Upper lobe of left lung (tissue), 6 donors: ENCODE results near the gene PCBP3. TPM values are rescaled to one million over a fixed set of nuclear protein-coding genes. Genes with fewer than 3 reads are reported as not detected.

Experiments used
- ATAC-seq, 2 donors: fragments of 200-7000 bp; cut with Tn5 transposase; one replicate each; pipeline ENCODE4 v1.9.1; 2022; ENCODE audit warnings: mild to moderate bottlenecking in 2 of 2, moderate library complexity in 2 of 2; ENCODE audit not compliant: low FRiP score in 2 of 2
- DNase-seq, 2 donors: peaks; one replicate each; pipeline ENCODE4 v3.0.0-alpha.2; 2019 to 2020
- H3K27ac ChIP-seq, 4 donors: fragments of 200-600 bp; sonication (generic); one replicate each; pipeline ENCODE4 v1.5.1; 2016 to 2019
- H3K27me3 ChIP-seq, 4 donors: fragments of 200-600 bp; sonication (generic); one replicate each; pipeline ENCODE4 v1.5.1; 2017 to 2019
- H3K36me3 ChIP-seq, 4 donors: fragments of 200-600 bp; sonication (generic); one replicate each; pipeline ENCODE4 v1.5.1; 2016 to 2019
- H3K4me1 ChIP-seq, 4 donors: fragments of 200-600 bp; sonication (generic); one replicate each; pipeline ENCODE4 v1.5.1; 2018 to 2019
- H3K4me3 ChIP-seq, 4 donors: fragments of 200-600 bp; sonication (generic); one replicate each; pipeline ENCODE4 v1.5.1; 2017 to 2019; ENCODE audit warnings: mild to moderate bottlenecking in 2 of 4, moderate library complexity in 1 of 4
- H3K9me3 ChIP-seq, 4 donors: fragments of 200-600 bp; sonication (generic); one replicate each; pipeline ENCODE4 v1.5.1; 2018 to 2019
- EP300 ChIP-seq, 4 donors: sonication (generic); formaldehyde crosslinking; IDR thresholded peaks; one replicate each; pipeline ENCODE4 v1.5.1; 2017; ENCODE audit warnings: antibody characterized with exemption in 4 of 4, control low read depth in 2 of 4
- POLR2A ChIP-seq, 4 donors: fragments of 450-650 bp; IDR thresholded peaks; one replicate each; pipeline ENCODE4 v1.5.1; 2016 to 2017; ENCODE audit warnings: antibody characterized with exemption in 4 of 4, mild to moderate bottlenecking in 2 of 4
- POLR2AphosphoS5 ChIP-seq, 2 donors: sonication (generic); formaldehyde crosslinking; IDR thresholded peaks; one replicate each; pipeline ENCODE4 v1.5.1; 2017; ENCODE audit warnings: antibody characterized with exemption in 2 of 2
- WGBS, 2 donors: methylation state at CpG; one replicate each; pipeline ENCODE4 v1.1.5; 2017 to 2018; 5-methylcytosine and 5-hydroxymethylcytosine counted together
- total RNA-seq, 6 donors: library from RNA; depleted of rRNA in 4 of 6; stranded (reverse); fragments of >200 nt in 4 of 6; gene quantifications; one replicate each; pipeline versions ENCODE4 v1.1.0 to v1.2.1, GENCODE V29; 2016 to 2021
- TF ChIP-seq, protein P1 (sequence below), 6 experiments: fragments of 450-650 bp in 4 of 6; fragments of 200-600 bp in 2 of 6; sonication (generic) in 2 of 6; IDR thresholded peaks; one replicate each; pipeline ENCODE4 v1.5.1; 2016 to 2019; ENCODE audit warnings: antibody characterized with exemption in 6 of 6
- donor health status: DM: no; HTN: no; CAD: no; lungs with moderate emphysema.
- donor health status: DM: no; HTN: yes; CAD: no; lungs with severe emphysema.

Gene PCBP3
- total RNA-seq, 6 donors from 2014 or later = 0.78 to 10.5 (median 3.3) TPM

- DNase-seq (no peak), ATAC-seq (peak in 1 of 2 donors; percentile 54)
- peak overlapping the region in 3 of 4 donors; percentile 39 to 56 (median 50) for H3K27ac ChIP-seq
- 60 to 63% methylated on average over 12 of the region's 12 CpGs for WGBS, 2 donors
- no peak for TF ChIP-seq POLR2AphosphoS5 (IDR thresholded peaks at IDR 0.05)
- TF ChIP-seq, protein P1, sequence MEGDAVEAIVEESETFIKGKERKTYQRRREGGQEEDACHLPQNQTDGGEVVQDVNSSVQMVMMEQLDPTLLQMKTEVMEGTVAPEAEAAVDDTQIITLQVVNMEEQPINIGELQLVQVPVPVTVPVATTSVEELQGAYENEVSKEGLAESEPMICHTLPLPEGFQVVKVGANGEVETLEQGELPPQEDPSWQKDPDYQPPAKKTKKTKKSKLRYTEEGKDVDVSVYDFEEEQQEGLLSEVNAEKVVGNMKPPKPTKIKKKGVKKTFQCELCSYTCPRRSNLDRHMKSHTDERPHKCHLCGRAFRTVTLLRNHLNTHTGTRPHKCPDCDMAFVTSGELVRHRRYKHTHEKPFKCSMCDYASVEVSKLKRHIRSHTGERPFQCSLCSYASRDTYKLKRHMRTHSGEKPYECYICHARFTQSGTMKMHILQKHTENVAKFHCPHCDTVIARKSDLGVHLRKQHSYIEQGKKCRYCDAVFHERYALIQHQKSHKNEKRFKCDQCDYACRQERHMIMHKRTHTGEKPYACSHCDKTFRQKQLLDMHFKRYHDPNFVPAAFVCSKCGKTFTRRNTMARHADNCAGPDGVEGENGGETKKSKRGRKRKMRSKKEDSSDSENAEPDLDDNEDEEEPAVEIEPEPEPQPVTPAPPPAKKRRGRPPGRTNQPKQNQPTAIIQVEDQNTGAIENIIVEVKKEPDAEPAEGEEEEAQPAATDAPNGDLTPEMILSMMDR (IDR thresholded peaks at IDR 0.05) = no peak
- TF ChIP-seq POLR2A (IDR thresholded peaks at IDR 0.05) = no peak
- TF ChIP-seq EP300 (IDR thresholded peaks at IDR 0.05) = no peak
- H3K9me3 ChIP-seq = no peaks in the 10 kb centered on the region
- H3K27me3 ChIP-seq = no peaks in the 10 kb centered on the region
- H3K4me3 ChIP-seq = no peak overlapping the region
- H3K36me3 ChIP-seq = no peaks in the 10 kb centered on the region
- H3K4me1 ChIP-seq = peaks cover 0 to 8% (median 3%) of the 10 kb centered on the region in 4 donors
Observed at GRCh38 chr21:45954261-45954660, 310.7 kb downstream of the PCBP3 start.

GRCh38 chr21:45954921-45955320, 311.4 kb downstream of the PCBP3 start:
- TF ChIP-seq EP300 (IDR thresholded peaks at IDR 0.05) (no peak), POLR2A (IDR thresholded peaks at IDR 0.05) (no peak), POLR2AphosphoS5 (IDR thresholded peaks at IDR 0.05) (no peak)
- TF ChIP-seq, protein P1 (IDR thresholded peaks at IDR 0.05) = no peak
- DNase-seq = no peak

GRCh38 chr21:45957551-45957950, 314.0 kb downstream of the PCBP3 start:
- ATAC-seq (no peak), DNase-seq (no peak)
- Histone ChIP-seq H3K36me3 (no peaks in the 10 kb centered on the region), H3K27me3 (no peaks in the 10 kb centered on the region), H3K9me3 (peaks cover 0 to 5% (median 0%) of the 10 kb centered on the region in 4 donors), H3K27ac (peak overlapping the region; percentile 2 to 36 (median 16)), H3K4me1 (no peaks in the 10 kb centered on the region), H3K4me3 (no peak overlapping the region)
- 70 to 82% methylated on average over 4 of the region's 4 CpGs for WGBS, 2 donors
- TF ChIP-seq POLR2AphosphoS5 (IDR thresholded peaks at IDR 0.05) = no peak
- TF ChIP-seq, protein P1 (IDR thresholded peaks at IDR 0.05) = no peak
- TF ChIP-seq POLR2A (IDR thresholded peaks at IDR 0.05) = no peak
- no peak for TF ChIP-seq EP300 (IDR thresholded peaks at IDR 0.05)

More at GRCh38 chr21:45954921-45955320, 311.4 kb downstream of the PCBP3 start:
- no peaks in the 10 kb centered on the region for H3K36me3 ChIP-seq
- H3K4me3 ChIP-seq = no peak overlapping the region
- 94% methylated on average over 6 of the region's 6 CpGs for WGBS, 2 donors
- peaks cover 0 to 8% (median 3%) of the 10 kb centered on the region in 4 donors for H3K4me1 ChIP-seq
- H3K27ac ChIP-seq = no peak overlapping the region
- H3K9me3 ChIP-seq = no peaks in the 10 kb centered on the region
- no peaks in the 10 kb centered on the region for H3K27me3 ChIP-seq
- ATAC-seq = no peak

- no peaks in the 10 kb centered on the region for H3K36me3 ChIP-seq
- TF ChIP-seq POLR2A (IDR thresholded peaks at IDR 0.05) (no peak), POLR2AphosphoS5 (IDR thresholded peaks at IDR 0.05) (peak in 1 of 2 donors; percentile 17)
- DNase-seq = no peak
- no peaks in the 10 kb centered on the region for H3K27me3 ChIP-seq
- no peaks in the 10 kb centered on the region for H3K4me1 ChIP-seq
- WGBS, 2 donors = 34 to 42% methylated on average over 7 of the region's 7 CpGs
- ATAC-seq = peak; percentile 69 to 83
- H3K27ac ChIP-seq = peak overlapping the region; percentile 19 to 36 (median 30)
- H3K9me3 ChIP-seq = peaks cover 0 to 5% (median 0%) of the 10 kb centered on the region in 4 donors
- no peak overlapping the region for H3K4me3 ChIP-seq
Observed at GRCh38 chr21:45957981-45958600, 314.6 kb downstream of the PCBP3 start.

DNA sequence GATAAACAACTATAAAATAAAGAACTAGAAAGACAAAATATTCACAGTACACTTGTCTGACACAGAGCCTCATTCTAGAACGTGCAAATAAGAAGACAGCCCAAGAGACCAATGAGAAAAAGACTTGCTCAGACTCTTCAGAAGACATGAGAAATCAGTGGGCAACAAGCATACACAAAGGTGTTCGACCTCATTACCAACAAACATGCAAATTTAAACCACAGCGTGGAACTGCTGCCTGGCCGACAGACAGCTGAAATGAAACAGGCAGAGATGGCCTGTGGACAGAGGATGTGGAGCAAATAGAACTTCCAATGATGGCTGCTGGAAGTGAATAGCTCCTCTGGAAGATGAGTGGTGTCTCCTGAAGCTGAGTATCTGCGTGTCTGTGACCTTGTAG, 315.7 kb downstream of the PCBP3 start:
- DNase-seq = no peak

More for the DNA sequence above, 315.7 kb downstream of the PCBP3 start:
- no peak for TF ChIP-seq POLR2AphosphoS5 (IDR thresholded peaks at IDR 0.05)
- no peak for TF ChIP-seq EP300 (IDR thresholded peaks at IDR 0.05)
- TF ChIP-seq, protein P1 (IDR thresholded peaks at IDR 0.05) = no peak
- no peak for TF ChIP-seq POLR2A (IDR thresholded peaks at IDR 0.05)
- peak overlapping the region; percentile 3 to 36 (median 17) for H3K27ac ChIP-seq
- H3K4me3 ChIP-seq = no peak overlapping the region
- no peaks in the 10 kb centered on the region for H3K36me3 ChIP-seq
- no peaks in the 10 kb centered on the region for H3K4me1 ChIP-seq
- H3K27me3 ChIP-seq = no peaks in the 10 kb centered on the region
- ATAC-seq = no peak
- WGBS, 2 donors = 68 to 71% methylated on average over 5 of the region's 5 CpGs
- H3K9me3 ChIP-seq = peaks cover 0 to 5% (median 0%) of the 10 kb centered on the region in 4 donors
